Measurements from ENCODE around the gene CD81.

The CD81 gene

GRCh38 chr11:2432171-2432621 lies 55.1 kb downstream of the CD81 start:
- no peak for TF ChIP-seq PATZ1 (CRISPR knock-in tag; IDR thresholded peaks at IDR 0.05; ENCODE audit: borderline replicate concordance)
- TF ChIP-seq ARNTL (CRISPR knock-in tag; IDR thresholded peaks at IDR 0.05; ENCODE audit: borderline replicate concordance, low read depth) = no peak
- no peak for TF ChIP-seq ZNF565 (CRISPR knock-in tag; conservative IDR thresholded peaks at IDR 0.05; ENCODE audit: low read depth)
- TF ChIP-seq ZFP30 (CRISPR knock-in tag; IDR thresholded peaks at IDR 0.05) = no peak
- no peak for TF ChIP-seq ZNF70 (CRISPR knock-in tag; IDR thresholded peaks at IDR 0.05)
- no peak for TF ChIP-seq POU6F1 (CRISPR knock-in tag; IDR thresholded peaks at IDR 0.05; ENCODE audit: borderline replicate concordance, low read depth)
- TF ChIP-seq PPARA (CRISPR knock-in tag; IDR thresholded peaks at IDR 0.05; ENCODE audit: borderline replicate concordance) = no peak
- no peak for TF ChIP-seq TOX (CRISPR knock-in tag; IDR thresholded peaks at IDR 0.05; ENCODE audit: borderline replicate concordance)
- no peak for TF ChIP-seq ESRRG (CRISPR knock-in tag; IDR thresholded peaks at IDR 0.05)
- no peak for TF ChIP-seq TCF4 (CRISPR knock-in tag; IDR thresholded peaks at IDR 0.05; ENCODE audit: borderline replicate concordance)
- TF ChIP-seq OSR1 (CRISPR knock-in tag; IDR thresholded peaks at IDR 0.05) = no peak
- no peak for ATAC-seq

GRCh38 chr11:2432628-2433071 lies 55.5 kb downstream of the CD81 start:
- TF ChIP-seq TOX (CRISPR knock-in tag; IDR thresholded peaks at IDR 0.05; ENCODE audit: borderline replicate concordance) (no peak), PATZ1 (CRISPR knock-in tag; IDR thresholded peaks at IDR 0.05; ENCODE audit: borderline replicate concordance) (no peak), ZC3H10 (CRISPR knock-in tag; IDR thresholded peaks at IDR 0.05) (no peak), TCF4 (CRISPR knock-in tag; IDR thresholded peaks at IDR 0.05; ENCODE audit: borderline replicate concordance) (no peak), CSDC2 (CRISPR knock-in tag; IDR thresholded peaks at IDR 0.05) (no peak), CSRNP3 (CRISPR knock-in tag; IDR thresholded peaks at IDR 0.05) (no peak), RARB (CRISPR knock-in tag; IDR thresholded peaks at IDR 0.05) (no peak)
- ATAC-seq = no peak

- ATAC-seq = no peak
- no peak for TF ChIP-seq ZFP3 (CRISPR knock-in tag; IDR thresholded peaks at IDR 0.05)
- TF ChIP-seq PATZ1 (CRISPR knock-in tag; IDR thresholded peaks at IDR 0.05; ENCODE audit: borderline replicate concordance) = no peak
- TF ChIP-seq TCF4 (CRISPR knock-in tag; IDR thresholded peaks at IDR 0.05; ENCODE audit: borderline replicate concordance) = no peak
- no peak for TF ChIP-seq ZFP30 (CRISPR knock-in tag; IDR thresholded peaks at IDR 0.05)
- no peak for TF ChIP-seq ZC3H10 (CRISPR knock-in tag; IDR thresholded peaks at IDR 0.05)
- TF ChIP-seq CSRNP3 (CRISPR knock-in tag; IDR thresholded peaks at IDR 0.05) = no peak
- TF ChIP-seq, protein P1, sequence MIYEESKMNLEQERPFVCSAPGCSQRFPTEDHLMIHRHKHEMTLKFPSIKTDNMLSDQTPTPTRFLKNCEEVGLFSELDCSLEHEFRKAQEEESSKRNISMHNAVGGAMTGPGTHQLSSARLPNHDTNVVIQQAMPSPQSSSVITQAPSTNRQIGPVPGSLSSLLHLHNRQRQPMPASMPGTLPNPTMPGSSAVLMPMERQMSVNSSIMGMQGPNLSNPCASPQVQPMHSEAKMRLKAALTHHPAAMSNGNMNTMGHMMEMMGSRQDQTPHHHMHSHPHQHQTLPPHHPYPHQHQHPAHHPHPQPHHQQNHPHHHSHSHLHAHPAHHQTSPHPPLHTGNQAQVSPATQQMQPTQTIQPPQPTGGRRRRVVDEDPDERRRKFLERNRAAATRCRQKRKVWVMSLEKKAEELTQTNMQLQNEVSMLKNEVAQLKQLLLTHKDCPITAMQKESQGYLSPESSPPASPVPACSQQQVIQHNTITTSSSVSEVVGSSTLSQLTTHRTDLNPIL (CRISPR knock-in tag; IDR thresholded peaks at IDR 0.05; ENCODE audit: low read depth) = no peak
- no peak for TF ChIP-seq SNAI2 (CRISPR knock-in tag; IDR thresholded peaks at IDR 0.05)
- TF ChIP-seq OSR1 (CRISPR knock-in tag; IDR thresholded peaks at IDR 0.05) = no peak
- TF ChIP-seq ESRRG (CRISPR knock-in tag; IDR thresholded peaks at IDR 0.05) = no peak
- TF ChIP-seq TOX (CRISPR knock-in tag; IDR thresholded peaks at IDR 0.05; ENCODE audit: borderline replicate concordance) = no peak
- no peak for TF ChIP-seq ZNF70 (CRISPR knock-in tag; IDR thresholded peaks at IDR 0.05)
- TF ChIP-seq ZNF565 (CRISPR knock-in tag; conservative IDR thresholded peaks at IDR 0.05; ENCODE audit: low read depth) = no peak
- TF ChIP-seq, protein P2, sequence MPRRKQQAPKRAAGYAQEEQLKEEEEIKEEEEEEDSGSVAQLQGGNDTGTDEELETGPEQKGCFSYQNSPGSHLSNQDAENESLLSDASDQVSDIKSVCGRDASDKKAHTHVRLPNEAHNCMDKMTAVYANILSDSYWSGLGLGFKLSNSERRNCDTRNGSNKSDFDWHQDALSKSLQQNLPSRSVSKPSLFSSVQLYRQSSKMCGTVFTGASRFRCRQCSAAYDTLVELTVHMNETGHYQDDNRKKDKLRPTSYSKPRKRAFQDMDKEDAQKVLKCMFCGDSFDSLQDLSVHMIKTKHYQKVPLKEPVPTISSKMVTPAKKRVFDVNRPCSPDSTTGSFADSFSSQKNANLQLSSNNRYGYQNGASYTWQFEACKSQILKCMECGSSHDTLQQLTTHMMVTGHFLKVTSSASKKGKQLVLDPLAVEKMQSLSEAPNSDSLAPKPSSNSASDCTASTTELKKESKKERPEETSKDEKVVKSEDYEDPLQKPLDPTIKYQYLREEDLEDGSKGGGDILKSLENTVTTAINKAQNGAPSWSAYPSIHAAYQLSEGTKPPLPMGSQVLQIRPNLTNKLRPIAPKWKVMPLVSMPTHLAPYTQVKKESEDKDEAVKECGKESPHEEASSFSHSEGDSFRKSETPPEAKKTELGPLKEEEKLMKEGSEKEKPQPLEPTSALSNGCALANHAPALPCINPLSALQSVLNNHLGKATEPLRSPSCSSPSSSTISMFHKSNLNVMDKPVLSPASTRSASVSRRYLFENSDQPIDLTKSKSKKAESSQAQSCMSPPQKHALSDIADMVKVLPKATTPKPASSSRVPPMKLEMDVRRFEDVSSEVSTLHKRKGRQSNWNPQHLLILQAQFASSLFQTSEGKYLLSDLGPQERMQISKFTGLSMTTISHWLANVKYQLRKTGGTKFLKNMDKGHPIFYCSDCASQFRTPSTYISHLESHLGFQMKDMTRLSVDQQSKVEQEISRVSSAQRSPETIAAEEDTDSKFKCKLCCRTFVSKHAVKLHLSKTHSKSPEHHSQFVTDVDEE (CRISPR knock-in tag; IDR thresholded peaks at IDR 0.05) = no peak
- TF ChIP-seq ISL1 (CRISPR knock-in tag; IDR thresholded peaks at IDR 0.05) = no peak
- TF ChIP-seq RARB (CRISPR knock-in tag; IDR thresholded peaks at IDR 0.05) = no peak
These were observed 56.2 kb downstream of the CD81 start for GRCh38 chr11:2433106-2433925.
